SH-SY5Y (cell line): ENCODE measurements around the gene BFSP2.

Experiments
- GATA2 ChIP-seq: IDR thresholded peaks from 2 replicates; pipeline ENCODE4 v1.6.1; 2011; ENCODE audit warnings: mild to moderate bottlenecking, low read depth, low read length
- GATA3 ChIP-seq: IDR thresholded peaks from 2 replicates; pipeline ENCODE4 v1.6.1; 2011; ENCODE audit warnings: low read depth, mild to moderate bottlenecking, low read length, moderate library complexity

Gene BFSP2

GRCh38 chr3:133375403-133375745 lies 24.5 kb upstream of the BFSP2 start:
- TF ChIP-seq GATA2 (no peak), GATA3 (no peak)

- TF ChIP-seq GATA2 (no peak), GATA3 (no peak)
Observed at GRCh38 chr3:133376810-133377209, 23.0 kb upstream of the BFSP2 start.

GRCh38 chr3:133377396-133377795 lies 22.5 kb upstream of the BFSP2 start:
- TF ChIP-seq GATA3, result no peak
- no peak for TF ChIP-seq GATA2

- TF ChIP-seq GATA3 (no peak), GATA2 (no peak)
Observed at GRCh38 chr3:133379926-133380325, 19.9 kb upstream of the BFSP2 start.

GRCh38 chr3:133380481-133381225 lies 19.2 kb upstream of the BFSP2 start:
- TF ChIP-seq GATA3 (no peak), GATA2 (no peak)

GRCh38 chr3:133381346-133382109 lies 18.3 kb upstream of the BFSP2 start:
- TF ChIP-seq GATA3, result no peak
- TF ChIP-seq GATA2, result no peak

- TF ChIP-seq GATA3 (no peak), GATA2 (no peak)
Observed at GRCh38 chr3:133383175-133383574, 16.7 kb upstream of the BFSP2 start.

- TF ChIP-seq GATA3 (no peak), GATA2 (no peak)
Observed at GRCh38 chr3:133383741-133384140, 16.1 kb upstream of the BFSP2 start.

- TF ChIP-seq GATA2, result no peak
- TF ChIP-seq GATA3, result no peak
Observed at GRCh38 chr3:133384331-133385027, 15.4 kb upstream of the BFSP2 start.

- TF ChIP-seq GATA2 (no peak), GATA3 (no peak)
Observed at GRCh38 chr3:133386876-133387275, 13.0 kb upstream of the BFSP2 start.

GRCh38 chr3:133387341-133387740 lies 12.5 kb upstream of the BFSP2 start:
- TF ChIP-seq GATA2, result no peak
- no peak for TF ChIP-seq GATA3

- TF ChIP-seq GATA2, result no peak
- no peak for TF ChIP-seq GATA3
Observed at GRCh38 chr3:133388696-133389395, 11.0 kb upstream of the BFSP2 start.

GRCh38 chr3:133390715-133391114 lies 9.1 kb upstream of the BFSP2 start:
- TF ChIP-seq GATA3, result no peak
- TF ChIP-seq GATA2, result no peak

GRCh38 chr3:133393204-133393603 lies 6.7 kb upstream of the BFSP2 start:
- no peak for TF ChIP-seq GATA2
- no peak for TF ChIP-seq GATA3
